ENCODE data around the gene C1orf167.

Gene C1orf167

GRCh38 chr1:11770011-11770410 is 8.0 kb downstream of the C1orf167 start:
- no peak overlapping the region for H3K4me3 ChIP-seq (ENCODE audit: low read length)
- TF ChIP-seq EZH2 (optimal IDR thresholded peaks at IDR 0.05; ENCODE audit: low read depth, low read length) (no peak), EZH2phosphoT487 (IDR thresholded peaks at IDR 0.05; ENCODE audit: low read length) (no peak), CTCF (IDR thresholded peaks at IDR 0.05; ENCODE audit: low read length) (no peak)
- no peak overlapping the region for H2AFZ ChIP-seq (ENCODE audit: low read length)
- H4K20me1 ChIP-seq (ENCODE audit: insufficient read depth, low read length) = no peaks in the 10 kb centered on the region
- H3K9me2 ChIP-seq (replicated peaks; ENCODE audit: insufficient read depth, low read length) = no peaks in the 10 kb centered on the region
- no peak overlapping the region for H3K27ac ChIP-seq (ENCODE audit: low read length)
- H3K36me3 ChIP-seq (replicated peaks; ENCODE audit: insufficient read depth, low read length) = no peaks in the 10 kb centered on the region
- no peaks in the 10 kb centered on the region for H3K79me2 ChIP-seq (ENCODE audit: low read length)
- no peak overlapping the region for H3K4me2 ChIP-seq (ENCODE audit: low read depth, low read length)
- DNase-seq = no peak
- H3F3A ChIP-seq (ENCODE audit: insufficient read depth, low read length) = no peaks in the 10 kb centered on the region
- no peak overlapping the region for H3K9ac ChIP-seq (ENCODE audit: low read length)
- no peaks in the 10 kb centered on the region for H3K9me3 ChIP-seq (replicated peaks; ENCODE audit: insufficient read depth, low read length)
- H3K27me3 ChIP-seq (replicated peaks; ENCODE audit: insufficient read depth, low read length) = peaks cover 46% of the 10 kb centered on the region
- no peaks in the 10 kb centered on the region for H3K4me1 ChIP-seq (ENCODE audit: low read length)

GRCh38 chr1:11771481-11772043 is 9.6 kb downstream of the C1orf167 start:
- H4K20me1 ChIP-seq (ENCODE audit: insufficient read depth, low read length) = no peaks in the 10 kb centered on the region
- no peaks in the 10 kb centered on the region for H3K36me3 ChIP-seq (replicated peaks; ENCODE audit: insufficient read depth, low read length)
- H3K79me2 ChIP-seq (ENCODE audit: low read length) = no peaks in the 10 kb centered on the region
- H3K9me2 ChIP-seq (replicated peaks; ENCODE audit: insufficient read depth, low read length) = no peaks in the 10 kb centered on the region
- H3K9ac ChIP-seq (ENCODE audit: low read length) = no peak overlapping the region
- TF ChIP-seq CTCF (IDR thresholded peaks at IDR 0.05; ENCODE audit: low read length) = no peak
- TF ChIP-seq EZH2phosphoT487 (IDR thresholded peaks at IDR 0.05; ENCODE audit: low read length) = no peak
- TF ChIP-seq EZH2 (optimal IDR thresholded peaks at IDR 0.05; ENCODE audit: low read depth, low read length) = no peak
- H3K4me3 ChIP-seq (ENCODE audit: low read length) = no peak overlapping the region
- no peak overlapping the region for H3K27ac ChIP-seq (ENCODE audit: low read length)
- H2AFZ ChIP-seq (ENCODE audit: low read length) = no peak overlapping the region
- H3K9me3 ChIP-seq (replicated peaks; ENCODE audit: insufficient read depth, low read length) = no peaks in the 10 kb centered on the region
- DNase-seq = no peak
- H3K4me2 ChIP-seq (ENCODE audit: low read depth, low read length) = no peak overlapping the region
- peaks cover 38% of the 10 kb centered on the region for H3K27me3 ChIP-seq (replicated peaks; ENCODE audit: insufficient read depth, low read length)
- no peaks in the 10 kb centered on the region for H3F3A ChIP-seq (ENCODE audit: insufficient read depth, low read length)
- no peaks in the 10 kb centered on the region for H3K4me1 ChIP-seq (ENCODE audit: low read length)

GRCh38 chr1:11772458-11772857 is 10.5 kb downstream of the C1orf167 start:
- TF ChIP-seq CTCF (IDR thresholded peaks at IDR 0.05; ENCODE audit: low read length) (no peak), EZH2phosphoT487 (IDR thresholded peaks at IDR 0.05; ENCODE audit: low read length) (no peak), EZH2 (optimal IDR thresholded peaks at IDR 0.05; ENCODE audit: low read depth, low read length) (no peak)
- H2AFZ ChIP-seq (ENCODE audit: low read length) = no peak overlapping the region
- H3K4me2 ChIP-seq (ENCODE audit: low read depth, low read length) = no peak overlapping the region

More at GRCh38 chr1:11772458-11772857, 10.5 kb downstream of the C1orf167 start:
- Histone ChIP-seq H3K9me3 (replicated peaks; ENCODE audit: insufficient read depth, low read length) (no peaks in the 10 kb centered on the region), H3K4me1 (ENCODE audit: low read length) (no peaks in the 10 kb centered on the region), H3K36me3 (replicated peaks; ENCODE audit: insufficient read depth, low read length) (no peaks in the 10 kb centered on the region), H4K20me1 (ENCODE audit: insufficient read depth, low read length) (no peaks in the 10 kb centered on the region), H3K27me3 (replicated peaks; ENCODE audit: insufficient read depth, low read length) (peaks cover 29% of the 10 kb centered on the region), H3K4me3 (ENCODE audit: low read length) (no peak overlapping the region), H3K9ac (ENCODE audit: low read length) (no peak overlapping the region), H3K27ac (ENCODE audit: low read length) (no peak overlapping the region), H3K9me2 (replicated peaks; ENCODE audit: insufficient read depth, low read length) (no peaks in the 10 kb centered on the region), H3F3A (ENCODE audit: insufficient read depth, low read length) (no peaks in the 10 kb centered on the region), H3K79me2 (ENCODE audit: low read length) (no peaks in the 10 kb centered on the region)
- no peak for DNase-seq

Measured in MM.1S (cell line).